Measurements from ENCODE around the gene POGZ. TPM values are rescaled to one million over a fixed set of nuclear protein-coding genes. Genes with fewer than 3 reads are reported as not detected.
A peak's percentile ranks its signal among the peaks of the same experiment; 100 is the strongest.

Gene POGZ
- total and polyA plus RNA-seq, 3 experiments from 2014 or later = 11.3 to 65.3 (median 60.1) TPM

DNA sequence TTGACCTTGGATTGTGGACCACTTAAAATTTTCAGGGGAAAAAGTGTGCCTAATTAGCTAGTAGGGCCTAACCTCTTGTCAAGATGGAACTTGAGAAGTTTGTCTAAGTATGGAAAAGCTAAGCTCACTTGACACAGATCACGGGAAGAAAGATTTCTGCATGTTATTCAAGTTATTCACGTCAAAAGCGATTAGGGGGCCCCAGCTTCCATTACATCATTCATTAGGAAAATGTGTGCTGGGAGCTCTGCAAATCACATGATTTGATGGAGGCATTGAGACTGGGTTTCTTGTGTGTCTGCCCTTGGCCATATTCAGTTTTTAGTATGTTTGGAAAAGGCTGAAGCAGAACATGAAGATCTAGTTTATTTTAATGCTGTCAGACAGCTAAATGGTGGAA is 15.5 kb upstream of the POGZ start:
- Mint-ChIP-seq H3K4me1 (peaks cover 5 to 18% (median 13%) of the 10 kb centered on the region in 3 donors), H3K27ac (no peak overlapping the region), H3K9me3 (no peaks in the 10 kb centered on the region), H3K4me3 (no peak overlapping the region), H3K27me3 (peaks cover 7 to 9% of the 10 kb centered on the region in 2 donors), H3K36me3 (peaks cover 0 to 1% (median 0%) of the 10 kb centered on the region in 3 donors)
- Histone ChIP-seq H3K27ac (ENCODE audit: low read depth, low read length) (no peak overlapping the region), H3K27me3 (ENCODE audit: insufficient read depth, low read length, poor library complexity, severe bottlenecking) (no peaks in the 10 kb centered on the region), H3K4me3 (ENCODE audit: low read length) (no peak overlapping the region), H3K4me1 (ENCODE audit: insufficient read depth, low read length) (no peaks in the 10 kb centered on the region), H3K36me3 (ENCODE audit: insufficient read depth, low read length) (no peaks in the 10 kb centered on the region), H3K9me3 (ENCODE audit: low read length) (no peaks in the 10 kb centered on the region)
- no peak for DNase-seq
- CTCF ChIA-PET = interaction anchor here (1.4 to 2.2 kb wide), 3 partner anchors 10 to 30 kb away, joined by 4 to 6 read pairs (median 5); partner anchors contain the start of gene POGZ
- POLR2A ChIA-PET = no interaction called here

GRCh38 chr1:151472856-151473731 is 13.8 kb upstream of the POGZ start:
- DNase-seq = peak in 2 of 5 donors; percentile 14 to 16
- Mint-ChIP-seq H3K36me3 (peaks cover 0 to 1% (median 0%) of the 10 kb centered on the region in 3 donors), H3K4me1 (peaks cover 5 to 18% (median 13%) of the 10 kb centered on the region in 3 donors), H3K9me3 (no peaks in the 10 kb centered on the region), H3K4me3 (peak overlapping the region; percentile 73 to 90 (median 78)), H3K27ac (peak overlapping the region; percentile 29 to 97 (median 62)), H3K27me3 (peaks cover 4 to 6% of the 10 kb centered on the region in 2 donors)
- peak overlapping the region; percentile 1 for H3K27ac ChIP-seq (ENCODE audit: low read depth, low read length)
- H3K4me3 ChIP-seq (ENCODE audit: low read length) = peak overlapping the region; percentile 49
- ChIA-PET CTCF (interaction anchor here (2.2 kb wide), 1 partner anchor 29 kb away, joined by 6 read pairs; no protein-coding TSS in a partner anchor), POLR2A (interaction anchor here (1.2 to 1.6 kb wide), 2 partner anchors 13 to 73 kb away, joined by 3 to 5 read pairs; partner anchors contain the start of gene PSMB4)
- H3K4me1 ChIP-seq (ENCODE audit: insufficient read depth, low read length) = no peaks in the 10 kb centered on the region
- H3K27me3 ChIP-seq (ENCODE audit: insufficient read depth, low read length, poor library complexity, severe bottlenecking) = no peaks in the 10 kb centered on the region
- no peaks in the 10 kb centered on the region for H3K9me3 ChIP-seq (ENCODE audit: low read length)
- H3K36me3 ChIP-seq (ENCODE audit: insufficient read depth, low read length) = no peaks in the 10 kb centered on the region

DNA sequence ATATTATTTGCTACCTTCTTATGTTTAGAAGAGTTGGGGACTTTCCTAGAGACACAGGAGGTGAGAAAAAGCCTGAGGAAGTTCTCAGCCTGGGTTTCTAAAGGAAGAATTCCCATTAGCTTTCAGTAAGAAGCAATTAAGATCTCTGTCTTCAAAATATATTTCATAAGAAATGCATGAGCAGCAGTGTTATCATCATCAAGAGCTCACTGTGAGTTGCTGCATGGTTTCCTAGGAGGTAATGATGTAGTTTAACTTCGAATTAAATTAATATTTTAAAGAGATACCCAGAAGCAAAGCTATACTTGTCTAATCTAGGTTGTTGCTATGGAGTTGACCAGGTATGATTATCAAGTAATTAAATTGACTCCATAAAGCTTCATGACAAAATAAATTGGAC is 5.7 kb upstream of the POGZ start:
- peaks cover under 1% of the 10 kb centered on the region for H3K4me1 ChIP-seq (ENCODE audit: insufficient read depth, low read length)
- Mint-ChIP-seq H3K4me3 (no peak overlapping the region), H3K9me3 (no peaks in the 10 kb centered on the region), H3K36me3 (no peaks in the 10 kb centered on the region), H3K27me3 (peaks cover 25 to 40% of the 10 kb centered on the region in 2 donors), H3K4me1 (peaks cover 0 to 3% (median 2%) of the 10 kb centered on the region in 3 donors), H3K27ac (no peak overlapping the region)
- no peak for DNase-seq
- ChIA-PET CTCF (interaction anchor here (0.7 to 1.6 kb wide), 3 partner anchors 10 to 40 kb away, joined by 3 to 5 read pairs (median 3); no protein-coding TSS in a partner anchor), POLR2A (interaction anchor here (0.6 kb wide), 1 partner anchor 11 kb away, joined by 4 read pairs; no protein-coding TSS in a partner anchor)
- H3K36me3 ChIP-seq (ENCODE audit: insufficient read depth, low read length) = no peaks in the 10 kb centered on the region
- no peak overlapping the region for H3K4me3 ChIP-seq (ENCODE audit: low read length)
- no peaks in the 10 kb centered on the region for H3K9me3 ChIP-seq (ENCODE audit: low read length)
- H3K27ac ChIP-seq (ENCODE audit: low read depth, low read length) = no peak overlapping the region
- H3K27me3 ChIP-seq (ENCODE audit: insufficient read depth, low read length, poor library complexity, severe bottlenecking) = no peaks in the 10 kb centered on the region

- Mint-ChIP-seq H3K4me1 (peaks cover 8 to 21% (median 19%) of the 10 kb centered on the region in 3 donors), H3K27me3 (peaks cover 20 to 36% of the 10 kb centered on the region in 2 donors), H3K27ac (peak overlapping the region in 2 of 8 donors; percentile 67 to 86), H3K36me3 (peaks cover 0 to 8% (median 0%) of the 10 kb centered on the region in 3 donors), H3K9me3 (no peaks in the 10 kb centered on the region), H3K4me3 (peak overlapping the region in 2 of 7 donors; percentile 37 to 65)
- CTCF ChIA-PET = no interaction called here
- H3K4me3 ChIP-seq (ENCODE audit: low read length) = no peak overlapping the region
- H3K27me3 ChIP-seq (ENCODE audit: insufficient read depth, low read length, poor library complexity, severe bottlenecking) = no peaks in the 10 kb centered on the region
- no peaks in the 10 kb centered on the region for H3K9me3 ChIP-seq (ENCODE audit: low read length)
- H3K27ac ChIP-seq (ENCODE audit: low read depth, low read length) = no peak overlapping the region
- DNase-seq = no peak
- POLR2A ChIA-PET = no interaction called here
- no peaks in the 10 kb centered on the region for H3K36me3 ChIP-seq (ENCODE audit: insufficient read depth, low read length)
- H3K4me1 ChIP-seq (ENCODE audit: insufficient read depth, low read length) = peaks cover 12% of the 10 kb centered on the region
Observed at GRCh38 chr1:151461694-151462093, 2.4 kb upstream of the POGZ start.

GRCh38 chr1:151458802-151459330 is 428 bp downstream of the POGZ start:
- Histone ChIP-seq H3K36me3 (ENCODE audit: insufficient read depth, low read length) (no peaks in the 10 kb centered on the region), H3K4me1 (ENCODE audit: insufficient read depth, low read length) (peaks cover 21% of the 10 kb centered on the region), H3K27me3 (ENCODE audit: insufficient read depth, low read length, poor library complexity, severe bottlenecking) (no peaks in the 10 kb centered on the region), H3K4me3 (ENCODE audit: low read length) (no peak overlapping the region), H3K9me3 (ENCODE audit: low read length) (no peaks in the 10 kb centered on the region), H3K27ac (ENCODE audit: low read depth, low read length) (peak overlapping the region; percentile 32)
- peaks cover 7 to 22% of the 10 kb centered on the region in 2 donors for H3K27me3 Mint-ChIP-seq
- ChIA-PET CTCF (interaction anchor here (0.7 kb wide), 1 partner anchor 16 kb away, joined by 4 read pairs; no protein-coding TSS in a partner anchor), POLR2A (interaction anchor here (1.0 kb wide), 1 partner anchor 13 kb away, joined by 3 read pairs; no protein-coding TSS in a partner anchor)
- H3K27ac Mint-ChIP-seq = peak overlapping the region in 7 of 8 donors; percentile 85 to 97 (median 89)
- H3K9me3 Mint-ChIP-seq = no peaks in the 10 kb centered on the region
- peak; percentile 43 to 77 (median 56) for DNase-seq
- peaks cover 18 to 48% (median 41%) of the 10 kb centered on the region in 3 donors for H3K4me1 Mint-ChIP-seq
- H3K36me3 Mint-ChIP-seq = peaks cover 0 to 9% (median 0%) of the 10 kb centered on the region in 3 donors
- peak overlapping the region; percentile 82 to 94 (median 88) for H3K4me3 Mint-ChIP-seq

DNA sequence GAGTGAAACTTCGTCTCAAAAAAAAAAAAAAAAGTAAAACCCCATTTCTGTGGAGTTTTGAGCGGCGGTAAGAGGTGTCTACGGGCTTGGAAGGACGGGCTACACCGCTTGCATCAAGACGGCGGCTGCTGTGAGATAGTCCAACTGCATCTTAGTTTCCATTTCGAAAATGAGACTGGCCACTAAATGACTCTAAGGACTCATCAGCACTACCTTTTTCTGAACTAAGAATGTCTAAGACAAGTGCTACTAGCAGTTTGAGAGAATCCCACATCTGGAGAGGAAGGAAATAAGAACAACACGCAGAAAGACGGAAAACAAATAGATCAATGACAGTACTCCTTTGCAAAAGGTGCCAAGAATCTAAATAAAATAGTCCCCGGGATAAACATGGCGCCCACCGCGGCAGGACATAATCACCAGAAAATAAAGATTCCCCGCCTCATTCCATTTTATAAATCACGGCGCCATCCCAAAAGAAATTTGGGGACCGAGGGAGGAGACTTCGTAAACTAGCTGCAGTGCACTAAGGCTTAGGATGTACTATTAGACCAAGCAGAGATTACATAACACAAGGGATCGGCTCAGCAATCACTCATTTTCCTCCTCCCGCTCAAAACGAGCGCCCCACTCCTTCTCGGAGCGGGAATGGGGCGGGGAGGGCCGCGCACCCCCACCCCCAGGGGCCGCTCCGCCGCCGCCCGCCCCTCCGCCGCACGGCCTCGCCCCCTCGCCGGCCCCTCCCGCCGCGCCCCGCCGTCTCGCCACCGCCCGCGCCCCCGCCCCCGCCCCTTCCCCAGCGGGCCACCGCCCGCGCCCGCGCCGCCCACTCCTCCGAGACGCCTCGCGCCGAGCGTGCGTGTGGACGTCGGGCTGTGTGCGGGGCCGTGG is 1.1 kb downstream of the POGZ start:
- H3K36me3 Mint-ChIP-seq = peaks cover 0 to 12% (median 0%) of the 10 kb centered on the region in 3 donors
- H3K27me3 ChIP-seq (ENCODE audit: insufficient read depth, low read length, poor library complexity, severe bottlenecking) = no peaks in the 10 kb centered on the region
- peaks cover 6 to 17% of the 10 kb centered on the region in 2 donors for H3K27me3 Mint-ChIP-seq
- H3K36me3 ChIP-seq (ENCODE audit: insufficient read depth, low read length) = no peaks in the 10 kb centered on the region
- H3K9me3 Mint-ChIP-seq = no peaks in the 10 kb centered on the region
- peak overlapping the region; percentile 67 for H3K4me3 ChIP-seq (ENCODE audit: low read length)
- peak overlapping the region; percentile 65 for H3K27ac ChIP-seq (ENCODE audit: low read depth, low read length)
- H3K4me1 Mint-ChIP-seq = peaks cover 20 to 55% (median 47%) of the 10 kb centered on the region in 3 donors
- peaks cover 21% of the 10 kb centered on the region for H3K4me1 ChIP-seq (ENCODE audit: insufficient read depth, low read length)
- H3K4me3 Mint-ChIP-seq = peak overlapping the region; percentile 82 to 93 (median 89)
- peak; percentile 59 to 75 (median 64) for DNase-seq
- ChIA-PET POLR2A (interaction anchor here (1.0 kb wide), 1 partner anchor 14 kb away, joined by 3 read pairs; no protein-coding TSS in a partner anchor), CTCF (interaction anchor here (1.0 to 1.3 kb wide), 2 partner anchors 11 to 14 kb away, joined by 3 read pairs; no protein-coding TSS in a partner anchor)
- H3K27ac Mint-ChIP-seq = peak overlapping the region; percentile 82 to 99 (median 95)
- H3K9me3 ChIP-seq (ENCODE audit: low read length) = no peaks in the 10 kb centered on the region

DNA sequence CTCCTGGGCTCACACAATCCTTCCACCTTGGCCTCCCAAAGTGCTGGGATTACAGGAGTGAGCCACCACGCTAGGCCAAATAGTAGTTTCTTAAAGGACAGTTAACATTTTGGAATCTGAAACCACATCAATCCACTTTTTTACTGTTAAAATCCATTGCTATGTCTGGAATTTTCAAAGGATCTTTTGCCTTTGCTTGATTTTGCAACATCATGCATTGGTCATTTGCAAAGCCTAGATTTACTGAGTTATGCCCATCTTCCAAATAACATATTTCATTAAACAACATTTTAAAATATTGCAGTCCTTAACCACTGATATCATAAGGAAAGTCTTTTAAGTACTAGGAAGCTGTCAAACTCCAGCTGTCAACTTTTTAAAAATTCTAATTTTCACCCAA is 3.3 kb downstream of the POGZ start:
- Histone ChIP-seq H3K9me3 (ENCODE audit: low read length) (no peaks in the 10 kb centered on the region), H3K4me3 (ENCODE audit: low read length) (no peak overlapping the region), H3K36me3 (ENCODE audit: insufficient read depth, low read length) (no peaks in the 10 kb centered on the region), H3K27me3 (ENCODE audit: insufficient read depth, low read length, poor library complexity, severe bottlenecking) (no peaks in the 10 kb centered on the region), H3K4me1 (ENCODE audit: insufficient read depth, low read length) (peaks cover 21% of the 10 kb centered on the region), H3K27ac (ENCODE audit: low read depth, low read length) (no peak overlapping the region)
- CTCF ChIA-PET = no interaction called here
- peaks cover 0 to 3% of the 10 kb centered on the region in 2 donors for H3K27me3 Mint-ChIP-seq
- H3K4me3 Mint-ChIP-seq = peak overlapping the region in 1 of 7 donors; percentile 61
- peaks cover 0 to 14% (median 0%) of the 10 kb centered on the region in 3 donors for H3K36me3 Mint-ChIP-seq
- H3K4me1 Mint-ChIP-seq = peaks cover 20 to 60% (median 49%) of the 10 kb centered on the region in 3 donors
- POLR2A ChIA-PET = no interaction called here
- H3K27ac Mint-ChIP-seq = peak overlapping the region in 6 of 8 donors; percentile 50 to 99 (median 70)
- DNase-seq = no peak
- H3K9me3 Mint-ChIP-seq = no peaks in the 10 kb centered on the region

All from CD8-positive, alpha-beta memory T cell (primary cell).